K562 (cell line): Measurements from ENCODE around the gene EFCAB10. TPM values are rescaled to one million over a fixed set of nuclear protein-coding genes. Genes with fewer than 3 reads are reported as not detected.
"Not testable (repeated sequence)": the region's sequence is repeated elsewhere in the genome, so short reads cannot be mapped to it uniquely, and the experiment has no call there.

Source experiments
- ATAC-seq: fragments of 200-7000 bp; cut with Tn5 transposase; 3 replicates; pipeline ENCODE4 v1.9.1; 2020; ENCODE audit warnings: moderate library complexity
- BruUV-seq: library from RNA; stranded (reverse); fragments of 400-500 nt; replicated peaks from 2 replicates; lab custom pipeline; 2021; lab: Mats Ljungman, UMichigan
- CTCF ChIA-PET: fragments of 300-600 bp; formaldehyde crosslinking; extraction: SDS; loops from one replicate; lab custom pipeline; 2021; ENCODE audit warnings: low intra/inter-chr PET ratio; lab: Yijun Ruan, JAX
- POLR2A ChIA-PET: fragments of 300-600, 350-650 bp; sonication (Branson Sonifier 250); formaldehyde crosslinking; extraction: SDS; loops from one replicate; lab custom pipeline; 2021; ENCODE audit warnings: antibody characterized with exemption, inconsistent platforms; lab: Yijun Ruan, JAX
- DNase-seq, 4 experiments: peaks; one replicate each; pipeline versions ENCODE4 v3.0.0 to v3.0.0-alpha.2; 2011 to 2018; ENCODE audit warnings: low spot score in 3 of 4, mixed read lengths in 3 of 4; ENCODE audit errors: extremely low read depth in 1 of 4
- FAIRE-seq: peaks from 2 replicates; lab custom pipeline; 2011; peaks lifted over from hg19 to GRCh38; lab: Jason Lieb, UNC
- H2AFZ ChIP-seq: 2 replicates; pipeline ENCODE4 v1.6.0; 2011; ENCODE audit warnings: low read depth, low read length, control low read depth, inconsistent platforms
- H3K27ac ChIP-seq: fragments of 200-600 bp; 3 replicates; pipeline ENCODE4 v1.8.0; 2011; ENCODE audit warnings: low read depth, mild to moderate bottlenecking, control low read depth, inconsistent platforms, low read length, moderate library complexity, mixed read lengths; ENCODE audit errors: extremely low read depth
- H3K27me3 ChIP-seq, 2 experiments: fragments of 300-600 bp in 1 of 2; 2 replicates in 1 of 2; 3 replicates in 1 of 2; pipeline versions ENCODE4 v1.6.0 to v1.8.0; 2011; ENCODE audit warnings: inconsistent platforms in 2 of 2, low read length in 2 of 2, mild to moderate bottlenecking in 1 of 2, mixed read lengths in 1 of 2, moderate library complexity in 1 of 2; ENCODE audit not compliant: control insufficient read depth in 2 of 2, insufficient read depth in 2 of 2
- H3K36me3 ChIP-seq: fragments of 300-600 bp; 3 replicates; pipeline ENCODE4 v1.8.0; 2011; ENCODE audit warnings: mild to moderate bottlenecking, low read length, inconsistent platforms; ENCODE audit not compliant: control insufficient read depth, insufficient read depth
- H3K4me1 ChIP-seq, 2 experiments: fragments of 200-600 bp in 1 of 2; replicated peaks in 1 of 2; 2 replicates in 1 of 2; 3 replicates in 1 of 2; pipeline versions ENCODE4 v1.5.1 to v1.8.0; 2011; ENCODE audit warnings: inconsistent platforms in 2 of 2, low read length in 2 of 2, mild to moderate bottlenecking in 1 of 2, mixed read lengths in 1 of 2, moderate library complexity in 1 of 2; ENCODE audit not compliant: control insufficient read depth in 2 of 2, insufficient read depth in 2 of 2
- H3K4me2 ChIP-seq: 2 replicates; pipeline ENCODE4 v1.6.1; 2011; ENCODE audit warnings: low read length, control low read depth, inconsistent platforms, mixed read lengths; ENCODE audit not compliant: insufficient read depth
- H3K4me3 ChIP-seq: fragments of 200-600 bp; sonication (generic), shearing (Covaris generic); 2 replicates; pipeline ENCODE4 v1.5.1; 2016; ENCODE audit warnings: control low read depth, inconsistent platforms
- H3K79me2 ChIP-seq: fragments of 200-600 bp; 3 replicates; pipeline ENCODE4 v1.8.0; 2011; ENCODE audit warnings: low read length, inconsistent platforms; ENCODE audit not compliant: control insufficient read depth, insufficient read depth
- H3K9ac ChIP-seq, 2 experiments: 2 replicates each; pipeline versions ENCODE4 v1.6.0 to v1.6.1; 2011; ENCODE audit warnings: low read depth in 2 of 2, low read length in 2 of 2, control low read depth in 1 of 2, inconsistent platforms in 1 of 2, mild to moderate bottlenecking in 1 of 2, mixed read lengths in 1 of 2; ENCODE audit not compliant: insufficient read depth in 1 of 2
- H3K9me1 ChIP-seq: one replicate; pipeline ENCODE4 v1.6.0; 2011; ENCODE audit warnings: inconsistent platforms, mild to moderate bottlenecking, low read length, moderate library complexity; ENCODE audit not compliant: control insufficient read depth, insufficient read depth
- H3K9me3 ChIP-seq: replicated peaks from 2 replicates; pipeline ENCODE4 v1.5.1; 2011; ENCODE audit warnings: low read depth, low read length, inconsistent platforms; ENCODE audit not compliant: control insufficient read depth, insufficient read depth
- H4K20me1 ChIP-seq: replicated peaks from 2 replicates; pipeline ENCODE4 v1.6.1; 2011; ENCODE audit warnings: low read length, inconsistent platforms, mixed read lengths; ENCODE audit not compliant: control insufficient read depth, insufficient read depth
- NBN ChIP-seq: fragments of 450-650 bp; IDR thresholded peaks from 2 replicates; pipeline ENCODE4 v1.6.1; 2016; ENCODE audit warnings: low read depth, mild to moderate bottlenecking
- NR1H2 ChIP-seq: sonication (generic); formaldehyde crosslinking; IDR thresholded peaks from 2 replicates; pipeline ENCODE4 v1.4.0; 2020; ENCODE audit warnings: mild to moderate bottlenecking, missing genetic modification reagents
- ZNF121 ChIP-seq: sonication (generic); formaldehyde crosslinking; conservative IDR thresholded peaks from 2 replicates; pipeline ENCODE4 v1.8.0; 2022; ENCODE audit warnings: missing genetic modification reagents
- WGBS: fragments of 100-300 bp; shearing (Covaris generic); methylation state at CpG from one replicate; pipeline ENCODE4 v1.1.6; 2016; ENCODE audit warnings: low coverage, mixed read lengths; ENCODE audit not compliant: insufficient coverage; ENCODE audit errors: missing lambda C conversion rate; 5-methylcytosine and 5-hydroxymethylcytosine counted together
- in situ Hi-C: fragments of 300-500 bp; cut with MboI; formaldehyde crosslinking; loops from 4 replicates; pipeline ENCODE4 v1.15.0; 2018; ENCODE audit warnings: inconsistent platforms, mixed read lengths
- intact Hi-C: fragments of 100-400 bp; cut with micrococcal nuclease; formaldehyde crosslinking; loops from 2 replicates; pipeline ENCODE4 v1.14.2; 2022
- polyA plus RNA-seq, 8 experiments: library from polyadenylated mRNA; depleted of rRNA in 4 of 8; stranded (reverse) in 5 of 8; unstranded in 3 of 8; fragments of >200 nt; fragmentation: Nextera tagmentation in 2 of 8; fragmentation: Illumina TruSeq in 1 of 8; extraction: Ambion mirVana in 2 of 8; extraction: Trizol in 1 of 8; gene quantifications; 2 replicates each; pipeline versions ENCODE4 v1.2.1 to v1.2.3, GENCODE V29; 2011 to 2014; ENCODE audit warnings: inconsistent platforms in 1 of 8, missing spikeins in 1 of 8
- total RNA-seq, 7 experiments: library from RNA; depleted of rRNA in 6 of 7; stranded (reverse); fragments of >200 nt in 6 of 7; fragmentation: Illumina TruSeq in 2 of 7; extraction: Trizol in 2 of 7; gene quantifications; 2 replicates each; pipeline versions ENCODE4 v1.2.1 to v1.2.3, GENCODE V29; 2011 to 2021; ENCODE audit warnings: low replicate concordance in 1 of 7
- TF ChIP-seq, protein P1 (sequence below): sonication (generic); formaldehyde crosslinking; IDR thresholded peaks from 2 replicates; pipeline ENCODE4 v1.4.0; 2020; ENCODE audit warnings: mild to moderate bottlenecking, missing genetic modification reagents

Gene EFCAB10
- total and polyA plus RNA-seq, 9 of the 15 experiments (the other 6 are each of a cell fraction or from before 2014, with no cell fraction given): 5.0 to 21.4 (median 16.8) TPM

GRCh38 chr7:105520620-105521019, 60.7 kb downstream of the EFCAB10 start:
- H3K9me3 ChIP-seq, FAIRE-seq, CTCF ChIA-PET, H4K20me1 ChIP-seq, H3K9me1 ChIP-seq, DNase-seq, ATAC-seq, H2AFZ ChIP-seq, H3K27me3 ChIP-seq, in situ Hi-C loops: not testable (repeated sequence)
- peak overlapping the region; percentile 91 to 100 for H3K9ac ChIP-seq
- POLR2A ChIA-PET: interaction anchor here (1.1 to 2.3 kb wide), 3 partner anchors 9 to 11 kb away, joined by 5 to 16 read pairs (median 5); partner anchors contain the start of gene RINT1
- peaks cover 61% of the 10 kb centered on the region for H3K79me2 ChIP-seq
- 63% methylated on average over 7 of the region's 7 CpGs for WGBS
- TF ChIP-seq ZNF121 (CRISPR knock-in tag): peak; percentile 98
- TF ChIP-seq NR1H2 (CRISPR knock-in tag): 0 out of 2 replicates have a peak, but pooled peaks have one; percentile 42
- TF ChIP-seq, protein P1, sequence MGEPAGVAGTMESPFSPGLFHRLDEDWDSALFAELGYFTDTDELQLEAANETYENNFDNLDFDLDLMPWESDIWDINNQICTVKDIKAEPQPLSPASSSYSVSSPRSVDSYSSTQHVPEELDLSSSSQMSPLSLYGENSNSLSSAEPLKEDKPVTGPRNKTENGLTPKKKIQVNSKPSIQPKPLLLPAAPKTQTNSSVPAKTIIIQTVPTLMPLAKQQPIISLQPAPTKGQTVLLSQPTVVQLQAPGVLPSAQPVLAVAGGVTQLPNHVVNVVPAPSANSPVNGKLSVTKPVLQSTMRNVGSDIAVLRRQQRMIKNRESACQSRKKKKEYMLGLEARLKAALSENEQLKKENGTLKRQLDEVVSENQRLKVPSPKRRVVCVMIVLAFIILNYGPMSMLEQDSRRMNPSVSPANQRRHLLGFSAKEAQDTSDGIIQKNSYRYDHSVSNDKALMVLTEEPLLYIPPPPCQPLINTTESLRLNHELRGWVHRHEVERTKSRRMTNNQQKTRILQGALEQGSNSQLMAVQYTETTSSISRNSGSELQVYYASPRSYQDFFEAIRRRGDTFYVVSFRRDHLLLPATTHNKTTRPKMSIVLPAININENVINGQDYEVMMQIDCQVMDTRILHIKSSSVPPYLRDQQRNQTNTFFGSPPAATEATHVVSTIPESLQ (CRISPR knock-in tag): 0 out of 2 replicates have a peak, but pooled peaks have one; percentile 63
- TF ChIP-seq NBN: 0 out of 2 replicates have a peak, but pooled peaks have one; percentile 17
- peaks cover 17 to 29% of the 10 kb centered on the region in 2 experiments; a peak in 3 of 5 replicates for H3K4me1 ChIP-seq
- H3K27ac ChIP-seq: peak overlapping the region; percentile 86
- TSS peak; percentile 52 for BruUV-seq
- H3K4me2 ChIP-seq: peak overlapping the region; percentile 98
- H3K36me3 ChIP-seq: peaks cover 37% of the 10 kb centered on the region
- H3K4me3 ChIP-seq: peak overlapping the region; percentile 98
- intact Hi-C loops: loop anchor here (10.0 kb wide), 1 partner anchor 506 kb away; the partner anchor contains the start of gene KMT2E
